HEK293 (cell line): ENCODE results near the gene SLC12A1.

ENCODE experiments used
- CTCF ChIA-PET: fragments of 350-600 bp; formaldehyde crosslinking; extraction: SDS; loops from one replicate; lab custom pipeline; 2021; ENCODE audit warnings: antibody characterized with exemption; lab: Yijun Ruan, JAX
- POLR2A ChIA-PET: fragments of 300-600 bp; formaldehyde crosslinking; extraction: SDS; loops from one replicate; lab custom pipeline; 2020; ENCODE audit warnings: antibody characterized with exemption, inconsistent platforms; lab: Yijun Ruan, JAX
- H3K27ac ChIP-seq: fragments of 200-500 bp; sonication (Bioruptor generic); 2 replicates; pipeline ENCODE4 v1.5.1; 2014; ENCODE audit warnings: low read depth, low read length, control low read depth, inconsistent platforms; ENCODE audit errors: extremely low read depth
- H3K36me3 ChIP-seq, 2 experiments: fragments of 200-500 bp in 1 of 2; sonication (Bioruptor generic) in 1 of 2; 1 replicate in 1 of 2; 2 replicates in 1 of 2; pipeline ENCODE4 v1.5.1; 2014 to 2017; ENCODE audit warnings: inconsistent platforms in 2 of 2, low read length in 2 of 2; ENCODE audit not compliant: control insufficient read depth in 2 of 2, insufficient read depth in 1 of 2
- H3K4me1 ChIP-seq: fragments of 200-500 bp; sonication (Bioruptor generic); 2 replicates; pipeline ENCODE4 v1.5.1; 2014; ENCODE audit warnings: mild to moderate bottlenecking, low read length, inconsistent platforms; ENCODE audit not compliant: control insufficient read depth, insufficient read depth
- H3K4me3 ChIP-seq: 2 replicates; pipeline ENCODE4 v1.5.1; 2011; ENCODE audit warnings: low read depth, mild to moderate bottlenecking, control low read depth, low read length, moderate library complexity
- H3K9me3 ChIP-seq: fragments of 200-500 bp; sonication (Bioruptor generic); 2 replicates; pipeline ENCODE4 v1.5.1; 2014; ENCODE audit warnings: low read depth, low read length, inconsistent platforms; ENCODE audit not compliant: control insufficient read depth, insufficient read depth
- BCL11B ChIP-seq: fragments of 450-650 bp; formaldehyde crosslinking; IDR thresholded peaks from 2 replicates; pipeline ENCODE4 v1.5.1; 2016; ENCODE audit warnings: low read depth, missing biosample characterization, missing genetic modification characterization
- FEZF1 ChIP-seq: fragments of 450-650 bp; formaldehyde crosslinking; IDR thresholded peaks from 2 replicates; pipeline ENCODE4 v1.5.1; 2016; ENCODE audit warnings: missing biosample characterization, missing genetic modification characterization
- GLIS2 ChIP-seq: fragments of 450-650 bp; formaldehyde crosslinking; IDR thresholded peaks from 2 replicates; pipeline ENCODE4 v1.5.1; 2016; ENCODE audit warnings: missing biosample characterization, missing genetic modification characterization
- KLF16 ChIP-seq: fragments of 450-650 bp; formaldehyde crosslinking; IDR thresholded peaks from 2 replicates; pipeline ENCODE4 v1.5.1; 2017; ENCODE audit warnings: missing biosample characterization, missing genetic modification characterization
- KLF8 ChIP-seq: fragments of 450-650 bp; formaldehyde crosslinking; IDR thresholded peaks from 2 replicates; pipeline ENCODE4 v1.5.1; 2016; ENCODE audit warnings: missing biosample characterization, missing genetic modification characterization
- SALL2 ChIP-seq: fragments of 450-650 bp; formaldehyde crosslinking; IDR thresholded peaks from 2 replicates; pipeline ENCODE4 v1.5.0; 2017; ENCODE audit warnings: missing biosample characterization, mild to moderate bottlenecking, missing genetic modification characterization, borderline replicate concordance
- SCRT1 ChIP-seq: fragments of 450-650 bp; formaldehyde crosslinking; IDR thresholded peaks from 2 replicates; pipeline ENCODE4 v1.5.1; 2016; ENCODE audit warnings: missing biosample characterization, missing genetic modification characterization, borderline replicate concordance
- SETDB1 ChIP-seq: IDR thresholded peaks from one replicate; pipeline ENCODE4 v1.6.1; 2017; ENCODE audit warnings: mild to moderate bottlenecking, low read length, moderate library complexity, mixed read lengths; ENCODE audit not compliant: insufficient read length
- ZBTB1 ChIP-seq: fragments of 450-650 bp; formaldehyde crosslinking; IDR thresholded peaks from 2 replicates; pipeline ENCODE4 v1.5.1; 2016; ENCODE audit warnings: missing biosample characterization, missing genetic modification characterization
- ZEB2 ChIP-seq: fragments of 450-650 bp; formaldehyde crosslinking; IDR thresholded peaks from 2 replicates; pipeline ENCODE4 v1.5.1; 2016; ENCODE audit warnings: missing biosample characterization, missing genetic modification characterization
- ZNF146 ChIP-seq: fragments of 450-650 bp; formaldehyde crosslinking; IDR thresholded peaks from 2 replicates; pipeline ENCODE4 v1.5.1; 2016; ENCODE audit warnings: missing biosample characterization, missing genetic modification characterization
- ZNF157 ChIP-seq: fragments of 450-650 bp; formaldehyde crosslinking; IDR thresholded peaks from 2 replicates; pipeline ENCODE4 v1.5.1; 2016; ENCODE audit warnings: missing biosample characterization, missing genetic modification characterization
- ZNF521 ChIP-seq: fragments of 450-650 bp; formaldehyde crosslinking; IDR thresholded peaks from 2 replicates; pipeline ENCODE4 v1.5.1; 2017; ENCODE audit warnings: missing biosample characterization, mild to moderate bottlenecking, missing genetic modification characterization
- ZNF530 ChIP-seq: fragments of 450-650 bp; formaldehyde crosslinking; IDR thresholded peaks from 2 replicates; pipeline ENCODE4 v1.5.1; 2016; ENCODE audit warnings: low read depth, missing biosample characterization, missing genetic modification characterization
- ZNF555 ChIP-seq: fragments of 450-650 bp; formaldehyde crosslinking; conservative IDR thresholded peaks from 2 replicates; pipeline ENCODE4 v1.5.1; 2017; ENCODE audit warnings: missing biosample characterization, mild to moderate bottlenecking, missing genetic modification characterization, inconsistent platforms
- ZNF561 ChIP-seq: fragments of 450-650 bp; IDR thresholded peaks from 2 replicates; pipeline ENCODE4 v1.5.1; 2018; ENCODE audit warnings: missing biosample characterization, missing genetic modification characterization, borderline replicate concordance
- ZNF610 ChIP-seq: fragments of 450-650 bp; formaldehyde crosslinking; IDR thresholded peaks from 2 replicates; pipeline ENCODE4 v1.5.1; 2016; ENCODE audit warnings: missing biosample characterization, missing genetic modification characterization, borderline replicate concordance
- ZNF654 ChIP-seq: fragments of 450-650 bp; formaldehyde crosslinking; IDR thresholded peaks from 2 replicates; pipeline ENCODE4 v1.5.1; 2016; ENCODE audit warnings: low read depth, missing biosample characterization, missing genetic modification characterization
- ZNF701 ChIP-seq: fragments of 450-650 bp; formaldehyde crosslinking; IDR thresholded peaks from 2 replicates; pipeline ENCODE4 v1.5.1; 2016; ENCODE audit warnings: missing biosample characterization, missing genetic modification characterization
- ZSCAN30 ChIP-seq: fragments of 450-650 bp; IDR thresholded peaks from 2 replicates; pipeline ENCODE4 v1.5.1; 2018; ENCODE audit warnings: missing biosample characterization, mild to moderate bottlenecking, missing genetic modification characterization, moderate library complexity
- TF ChIP-seq, protein P1 (sequence below): fragments of 450-650 bp; formaldehyde crosslinking; IDR thresholded peaks from 2 replicates; pipeline ENCODE4 v1.5.1; 2016; ENCODE audit warnings: missing biosample characterization, missing genetic modification characterization
- TF ChIP-seq, protein P2 (sequence below): IDR thresholded peaks from 2 replicates; pipeline ENCODE4 v1.6.1; 2011; ENCODE audit warnings: mild to moderate bottlenecking, low read depth, low read length, borderline replicate concordance
- TF ChIP-seq, protein P3 (sequence below): fragments of 450-650 bp; formaldehyde crosslinking; IDR thresholded peaks from 2 replicates; pipeline ENCODE4 v1.5.1; 2016; ENCODE audit warnings: missing biosample characterization, missing genetic modification characterization
- TF ChIP-seq, protein P4 (sequence below): fragments of 450-650 bp; formaldehyde crosslinking; IDR thresholded peaks from 2 replicates; pipeline ENCODE4 v1.5.1; 2016; ENCODE audit warnings: missing biosample characterization, missing genetic modification characterization

The SLC12A1 gene

DNA sequence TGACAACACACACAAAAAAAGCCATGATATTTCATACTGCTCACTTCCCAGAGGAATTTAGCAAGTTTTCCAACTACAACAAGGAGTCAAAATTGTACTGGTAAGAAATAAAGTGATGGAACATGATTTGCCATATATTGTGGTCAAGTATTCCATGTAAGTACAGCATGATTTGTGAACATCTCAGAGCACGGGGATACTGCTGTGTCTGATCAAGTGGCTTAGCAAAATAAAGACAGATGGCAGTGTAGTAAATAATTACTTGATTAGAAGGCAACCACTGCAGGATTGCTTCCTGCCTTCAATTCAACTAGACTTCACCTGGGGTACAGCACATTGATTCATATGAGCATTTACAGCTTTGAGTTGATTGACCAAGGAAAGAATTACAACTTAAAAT is 73.5 kb downstream of the SLC12A1 start:
- ChIA-PET CTCF (no interaction called here), POLR2A (no interaction called here)
- H3K36me3 ChIP-seq, result no peaks in the 10 kb centered on the region
- TF ChIP-seq FEZF1 (tag by site-specific recombination) (no peak), SETDB1 (no peak), ZNF146 (no peak), KLF8 (no peak), BCL11B (tag by site-specific recombination) (no peak), ZNF654 (tag by site-specific recombination) (no peak), ZNF555 (tag by site-specific recombination) (no peak), ZNF701 (tag by site-specific recombination) (no peak), GLIS2 (tag by site-specific recombination) (no peak), KLF16 (tag by site-specific recombination) (no peak)
- TF ChIP-seq, protein P1, sequence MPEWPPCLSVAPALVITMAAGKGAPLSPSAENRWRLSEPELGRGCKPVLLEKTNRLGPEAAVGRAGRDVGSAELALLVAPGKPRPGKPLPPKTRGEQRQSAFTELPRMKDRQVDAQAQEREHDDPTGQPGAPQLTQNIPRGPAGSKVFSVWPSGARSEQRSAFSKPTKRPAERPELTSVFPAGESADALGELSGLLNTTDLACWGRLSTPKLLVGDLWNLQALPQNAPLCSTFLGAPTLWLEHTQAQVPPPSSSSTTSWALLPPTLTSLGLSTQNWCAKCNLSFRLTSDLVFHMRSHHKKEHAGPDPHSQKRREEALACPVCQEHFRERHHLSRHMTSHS (tag by site-specific recombination), result no peak
- TF ChIP-seq, protein P2, sequence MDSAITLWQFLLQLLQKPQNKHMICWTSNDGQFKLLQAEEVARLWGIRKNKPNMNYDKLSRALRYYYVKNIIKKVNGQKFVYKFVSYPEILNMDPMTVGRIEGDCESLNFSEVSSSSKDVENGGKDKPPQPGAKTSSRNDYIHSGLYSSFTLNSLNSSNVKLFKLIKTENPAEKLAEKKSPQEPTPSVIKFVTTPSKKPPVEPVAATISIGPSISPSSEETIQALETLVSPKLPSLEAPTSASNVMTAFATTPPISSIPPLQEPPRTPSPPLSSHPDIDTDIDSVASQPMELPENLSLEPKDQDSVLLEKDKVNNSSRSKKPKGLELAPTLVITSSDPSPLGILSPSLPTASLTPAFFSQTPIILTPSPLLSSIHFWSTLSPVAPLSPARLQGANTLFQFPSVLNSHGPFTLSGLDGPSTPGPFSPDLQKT, result no peak
- H3K4me1 ChIP-seq, result no peaks in the 10 kb centered on the region
- H3K4me3 ChIP-seq, result no peak overlapping the region
- H3K9me3 ChIP-seq, result no peaks in the 10 kb centered on the region
- H3K27ac ChIP-seq, result no peak overlapping the region

DNA sequence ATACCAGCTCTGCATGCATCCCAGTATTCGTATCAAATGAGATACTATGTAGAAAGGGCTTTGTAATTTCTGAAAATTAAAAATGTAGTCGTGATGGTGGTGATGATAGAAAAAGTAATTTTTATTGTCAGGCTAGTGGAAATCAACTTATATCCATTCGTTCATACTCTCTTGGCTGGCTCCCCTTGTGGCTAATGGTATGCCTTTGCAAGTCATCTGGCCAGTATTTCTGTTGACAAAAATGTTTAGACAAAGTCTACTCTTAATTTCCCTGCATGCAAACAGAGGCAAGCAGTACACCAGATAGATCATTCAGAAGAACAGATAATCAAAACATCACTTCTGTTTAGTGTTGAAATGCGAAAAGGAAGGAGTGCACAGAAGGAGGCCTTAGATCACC is 75.6 kb downstream of the SLC12A1 start:
- Histone ChIP-seq H3K4me1 (no peaks in the 10 kb centered on the region), H3K9me3 (no peaks in the 10 kb centered on the region), H3K4me3 (no peak overlapping the region), H3K36me3 (no peaks in the 10 kb centered on the region), H3K27ac (no peak overlapping the region)
- CTCF ChIA-PET, result no interaction called here
- TF ChIP-seq ZBTB1 (tag by site-specific recombination), result no peak
- POLR2A ChIA-PET, result no interaction called here

DNA sequence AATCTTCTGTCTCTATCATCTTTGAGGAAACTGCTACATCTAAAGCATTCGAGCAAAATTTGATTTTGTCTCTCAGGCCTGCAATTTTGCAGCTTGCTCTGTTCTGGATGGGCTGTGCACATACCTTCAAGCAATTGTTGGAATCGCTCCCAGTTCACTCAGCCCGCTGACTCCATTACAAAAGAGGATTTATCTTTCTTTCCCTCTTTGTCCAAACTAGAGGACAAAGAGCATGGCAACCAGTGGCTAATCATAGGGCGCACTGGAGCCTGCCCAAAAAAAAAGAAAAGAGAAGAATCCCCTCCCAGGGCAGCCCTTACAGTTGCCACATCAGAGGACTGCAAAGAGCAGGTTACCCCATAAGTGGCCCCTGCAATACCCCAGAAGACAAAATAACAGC is 76.1 kb downstream of the SLC12A1 start:
- no peaks in the 10 kb centered on the region for H3K4me1 ChIP-seq
- H3K9me3 ChIP-seq, result no peaks in the 10 kb centered on the region
- no peaks in the 10 kb centered on the region for H3K36me3 ChIP-seq
- ChIA-PET CTCF (no interaction called here), POLR2A (no interaction called here)
- no peak overlapping the region for H3K27ac ChIP-seq
- H3K4me3 ChIP-seq, result no peak overlapping the region
- TF ChIP-seq, protein P3, sequence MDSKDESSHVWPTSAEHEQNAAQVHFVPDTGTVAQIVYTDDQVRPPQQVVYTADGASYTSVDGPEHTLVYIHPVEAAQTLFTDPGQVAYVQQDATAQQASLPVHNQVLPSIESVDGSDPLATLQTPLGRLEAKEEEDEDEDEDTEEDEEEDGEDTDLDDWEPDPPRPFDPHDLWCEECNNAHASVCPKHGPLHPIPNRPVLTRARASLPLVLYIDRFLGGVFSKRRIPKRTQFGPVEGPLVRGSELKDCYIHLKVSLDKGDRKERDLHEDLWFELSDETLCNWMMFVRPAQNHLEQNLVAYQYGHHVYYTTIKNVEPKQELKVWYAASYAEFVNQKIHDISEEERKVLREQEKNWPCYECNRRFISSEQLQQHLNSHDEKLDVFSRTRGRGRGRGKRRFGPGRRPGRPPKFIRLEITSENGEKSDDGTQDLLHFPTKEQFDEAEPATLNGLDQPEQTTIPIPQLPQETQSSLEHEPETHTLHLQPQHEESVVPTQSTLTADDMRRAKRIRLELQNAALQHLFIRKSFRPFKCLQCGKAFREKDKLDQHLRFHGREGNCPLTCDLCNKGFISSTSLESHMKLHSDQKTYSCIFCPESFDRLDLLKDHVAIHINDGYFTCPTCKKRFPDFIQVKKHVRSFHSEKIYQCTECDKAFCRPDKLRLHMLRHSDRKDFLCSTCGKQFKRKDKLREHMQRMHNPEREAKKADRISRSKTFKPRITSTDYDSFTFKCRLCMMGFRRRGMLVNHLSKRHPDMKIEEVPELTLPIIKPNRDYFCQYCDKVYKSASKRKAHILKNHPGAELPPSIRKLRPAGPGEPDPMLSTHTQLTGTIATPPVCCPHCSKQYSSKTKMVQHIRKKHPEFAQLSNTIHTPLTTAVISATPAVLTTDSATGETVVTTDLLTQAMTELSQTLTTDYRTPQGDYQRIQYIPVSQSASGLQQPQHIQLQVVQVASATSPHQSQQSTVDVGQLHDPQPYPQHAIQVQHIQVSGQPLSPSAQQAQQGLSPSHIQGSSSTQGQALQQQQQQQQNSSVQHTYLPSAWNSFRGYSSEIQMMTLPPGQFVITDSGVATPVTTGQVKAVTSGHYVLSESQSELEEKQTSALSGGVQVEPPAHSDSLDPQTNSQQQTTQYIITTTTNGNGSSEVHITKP (tag by site-specific recombination), result no peak
- no peak for TF ChIP-seq ZNF157 (tag by site-specific recombination)
- TF ChIP-seq ZSCAN30 (tag by site-specific recombination), result no peak
- TF ChIP-seq SCRT1 (tag by site-specific recombination), result no peak
- TF ChIP-seq ZNF521 (tag by site-specific recombination), result no peak
- no peak for TF ChIP-seq ZNF146
- no peak for TF ChIP-seq ZNF530 (tag by site-specific recombination)
- TF ChIP-seq ZEB2 (tag by site-specific recombination), result no peak
- no peak for TF ChIP-seq ZNF610 (tag by site-specific recombination)
- TF ChIP-seq, protein P4, sequence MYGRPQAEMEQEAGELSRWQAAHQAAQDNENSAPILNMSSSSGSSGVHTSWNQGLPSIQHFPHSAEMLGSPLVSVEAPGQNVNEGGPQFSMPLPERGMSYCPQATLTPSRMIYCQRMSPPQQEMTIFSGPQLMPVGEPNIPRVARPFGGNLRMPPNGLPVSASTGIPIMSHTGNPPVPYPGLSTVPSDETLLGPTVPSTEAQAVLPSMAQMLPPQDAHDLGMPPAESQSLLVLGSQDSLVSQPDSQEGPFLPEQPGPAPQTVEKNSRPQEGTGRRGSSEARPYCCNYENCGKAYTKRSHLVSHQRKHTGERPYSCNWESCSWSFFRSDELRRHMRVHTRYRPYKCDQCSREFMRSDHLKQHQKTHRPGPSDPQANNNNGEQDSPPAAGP (tag by site-specific recombination), result no peak
- TF ChIP-seq FEZF1 (tag by site-specific recombination), result no peak
- no peak for TF ChIP-seq SALL2
- TF ChIP-seq ZNF561 (tag by site-specific recombination), result no peak
- TF ChIP-seq, all 188 proteins: peak for 0
